GM12892 (cell line): Measurements from ENCODE around the gene ZNF496.

Experiments used
- DNase-seq: peaks from one replicate; pipeline ENCODE4 v3.0.0; 2011; ENCODE audit not compliant: insufficient read length
- FAIRE-seq: peaks from 2 replicates; lab custom pipeline; 2011; peaks lifted over from hg19 to GRCh38; lab: Jason Lieb, UNC
- POLR2A ChIP-seq: IDR thresholded peaks from 2 replicates; pipeline ENCODE4 v1.6.1; 2011; ENCODE audit warnings: low read depth, low read length, control low read depth
- POLR2AphosphoS5 ChIP-seq: IDR thresholded peaks from 2 replicates; pipeline ENCODE4 v1.6.1; 2011; ENCODE audit warnings: low read depth, low read length, control low read depth
- TAF1 ChIP-seq: IDR thresholded peaks from 2 replicates; pipeline ENCODE4 v1.6.1; 2011; ENCODE audit warnings: low read depth, mild to moderate bottlenecking, control low read depth, low read length, borderline replicate concordance

Gene ZNF496

GRCh38 chr1:247334378-247335133, 2.9 kb upstream of the ZNF496 start:
- TF ChIP-seq TAF1 (no peak), POLR2A (no peak), POLR2AphosphoS5 (no peak)
- no peak for FAIRE-seq
- no peak for DNase-seq

- FAIRE-seq = no peak
- DNase-seq = no peak
- 0 out of 2 replicates have a peak, but pooled peaks have one; percentile 0 for TF ChIP-seq POLR2A
- no peak for TF ChIP-seq POLR2AphosphoS5
Measured at GRCh38 chr1:247332623-247333361, 1.1 kb upstream of the ZNF496 start.

- DNase-seq = peak; percentile 67
- peak; percentile 32; the same call in 1 of the 2 replicates for TF ChIP-seq POLR2AphosphoS5
- no peak for TF ChIP-seq POLR2A
- FAIRE-seq = no peak
Measured at GRCh38 chr1:247332215-247332622, 552 bp upstream of the ZNF496 start.

DNA sequence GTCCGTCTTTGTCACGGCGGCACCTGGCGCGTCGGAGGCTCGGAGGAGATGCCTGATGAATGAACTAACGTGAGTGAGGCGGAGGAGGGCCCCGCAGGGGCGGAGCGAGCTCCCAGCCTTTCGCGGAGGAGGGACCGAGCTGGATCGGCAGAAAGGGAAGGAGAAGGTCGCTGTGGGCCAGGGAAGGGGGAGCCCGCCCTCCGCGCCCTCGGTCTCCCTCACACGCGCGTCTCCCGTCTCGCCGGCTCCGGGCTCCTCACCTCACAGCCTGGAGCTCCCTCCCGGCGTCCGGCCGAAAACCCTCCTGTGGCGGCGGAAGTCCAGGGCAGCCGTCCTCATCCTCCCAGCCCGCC, 519 bp downstream of the ZNF496 start:
- FAIRE-seq (peak; percentile 60), DNase-seq (peak; percentile 81)
- TF ChIP-seq POLR2AphosphoS5 = 0 out of 2 replicates have a peak, but pooled peaks have one; percentile 30
- peak; percentile 19; the same call in 1 of the 2 replicates for TF ChIP-seq TAF1
- no peak for TF ChIP-seq POLR2A

GRCh38 chr1:247330548-247331171, 1.0 kb downstream of the ZNF496 start:
- DNase-seq (no peak), FAIRE-seq (no peak)
- TF ChIP-seq TAF1 (no peak), POLR2A (no peak), POLR2AphosphoS5 (no peak)

- FAIRE-seq (no peak), DNase-seq (no peak)
- TF ChIP-seq POLR2AphosphoS5 = no peak
- TF ChIP-seq POLR2A = no peak
- TF ChIP-seq TAF1 = no peak
Measured at GRCh38 chr1:247329097-247329617, 2.5 kb downstream of the ZNF496 start.

DNA sequence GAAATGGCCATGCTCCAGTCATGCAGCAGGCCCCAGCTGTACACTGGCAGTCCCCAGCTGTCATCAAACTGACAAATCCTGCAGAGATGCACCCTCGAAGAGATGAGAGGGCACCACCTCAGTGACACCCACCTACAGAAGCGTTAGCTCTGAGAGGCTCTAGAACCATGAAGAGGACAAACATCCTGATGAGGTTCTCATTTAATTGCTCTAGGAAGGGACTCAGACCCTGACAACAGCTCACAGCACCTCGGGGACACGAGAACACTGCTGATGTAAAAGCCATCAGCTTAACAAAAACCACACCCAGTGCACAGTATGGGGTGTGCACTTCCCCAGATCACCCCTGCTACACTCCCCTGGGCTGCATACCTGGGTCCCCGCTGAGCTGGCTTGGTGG, 3.4 kb downstream of the ZNF496 start:
- FAIRE-seq (no peak), DNase-seq (no peak)
- TF ChIP-seq TAF1 (no peak), POLR2AphosphoS5 (no peak), POLR2A (no peak)

DNA sequence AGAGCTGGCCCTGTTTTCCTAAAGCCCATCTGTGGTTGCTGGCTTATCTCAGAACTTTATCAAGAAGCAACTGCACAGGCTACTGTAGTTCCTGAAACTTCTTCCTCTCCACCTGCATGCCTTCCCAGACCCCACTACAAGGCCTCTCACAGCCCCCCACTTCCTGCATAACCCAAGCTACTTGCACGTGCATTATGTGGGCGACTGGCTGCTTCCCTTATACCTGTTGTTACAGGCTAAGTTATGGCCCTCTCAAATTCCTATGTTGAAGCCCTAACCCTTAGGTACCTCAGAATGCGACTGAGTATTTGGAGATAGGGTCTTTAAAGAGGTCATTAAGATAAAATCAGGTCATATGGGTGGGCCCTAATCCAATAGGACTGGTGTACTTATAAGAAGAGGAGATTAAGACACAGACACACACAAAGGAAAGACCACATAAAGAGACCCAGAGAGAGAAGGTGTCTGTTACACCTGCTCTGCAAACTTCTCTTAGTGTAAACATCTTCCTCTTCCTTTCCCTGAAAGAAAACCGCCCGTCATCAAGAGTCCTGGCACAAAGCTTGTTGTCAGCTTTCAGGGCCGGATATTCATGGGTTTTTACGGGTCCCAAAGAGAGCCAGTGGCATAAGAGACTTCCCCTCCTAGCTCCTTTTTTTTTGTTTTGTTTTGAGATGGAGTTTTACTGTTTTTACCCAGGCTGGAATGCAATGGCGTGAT, 5.1 kb downstream of the ZNF496 start:
- DNase-seq (no peak), FAIRE-seq (no peak)
- TF ChIP-seq POLR2AphosphoS5 (no peak), POLR2A (no peak), TAF1 (no peak)

DNA sequence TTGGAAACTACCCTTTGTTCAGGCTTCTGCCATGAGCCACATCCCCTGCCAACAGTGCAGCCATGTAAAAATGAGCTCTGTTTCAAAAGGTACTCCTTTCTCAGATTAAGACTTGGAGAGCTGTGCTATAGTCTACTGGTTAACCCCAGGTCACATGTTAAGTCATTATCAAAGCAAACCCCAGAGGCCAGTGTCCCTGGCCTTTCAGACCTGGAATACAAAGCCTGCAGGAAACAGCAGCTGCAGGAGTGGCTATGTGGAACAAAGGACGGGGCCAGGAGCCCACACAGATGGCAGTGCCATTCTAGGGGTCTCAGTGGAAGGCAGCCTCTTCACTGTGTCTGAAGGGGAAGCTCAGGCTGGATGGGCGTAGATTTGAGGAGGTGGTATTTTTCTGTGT, 6.7 kb downstream of the ZNF496 start:
- no peak for DNase-seq
- no peak for TF ChIP-seq POLR2A
- TF ChIP-seq POLR2AphosphoS5 = no peak
- no peak for TF ChIP-seq TAF1
- FAIRE-seq = no peak

DNA sequence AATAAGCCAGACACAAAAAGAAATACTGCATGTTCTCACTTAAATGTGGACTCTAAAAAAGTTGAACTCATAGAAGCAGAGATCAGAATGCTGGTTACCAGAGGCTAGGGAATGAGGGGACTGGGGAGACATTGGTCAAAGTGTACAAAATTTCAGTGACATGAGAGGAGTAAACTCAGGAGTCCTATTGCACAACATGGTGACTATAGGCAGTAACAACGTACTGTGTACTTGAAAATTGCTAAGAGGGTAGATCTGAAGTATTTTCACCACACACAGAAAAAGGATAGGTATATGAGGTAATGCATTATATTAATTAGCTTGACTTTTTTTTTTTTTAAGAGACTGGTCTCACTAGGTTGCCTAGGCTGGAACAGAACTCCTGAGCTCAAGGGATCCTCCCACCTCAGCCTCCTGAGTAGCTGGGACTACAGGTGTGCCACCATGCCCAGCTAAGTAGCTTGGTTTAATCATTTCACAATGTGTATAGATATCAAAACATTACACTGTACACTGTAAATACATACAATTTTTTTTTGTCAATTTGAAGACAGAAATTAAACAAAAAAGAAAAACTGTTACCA, 7.4 kb downstream of the ZNF496 start:
- TF ChIP-seq POLR2AphosphoS5 (no peak), TAF1 (no peak), POLR2A (no peak)
- DNase-seq (no peak), FAIRE-seq (no peak)
